Subcutaneous abdominal adipose tissue (tissue), 5 donors: Measurements from ENCODE around the gene DOCK9.
A peak's percentile ranks its signal among the peaks of the same experiment; 100 is the strongest.

ENCODE experiments used
- H3K27ac ChIP-seq: one replicate; pipeline ENCODE4 v1.7.0; 2013; ENCODE audit warnings: low read depth, mild to moderate bottlenecking, inconsistent platforms, low read length, moderate library complexity
- H3K27me3 ChIP-seq, 5 donors: one replicate each; pipeline ENCODE4 v1.7.0; 2013; ENCODE audit warnings: low read length in 5 of 5, inconsistent platforms in 1 of 5; ENCODE audit not compliant: control insufficient read depth in 5 of 5, insufficient read depth in 4 of 5
- H3K36me3 ChIP-seq, 5 donors: one replicate each; pipeline ENCODE4 v1.7.0; 2013; ENCODE audit warnings: low read length in 5 of 5; ENCODE audit not compliant: control insufficient read depth in 5 of 5, insufficient read depth in 5 of 5
- H3K4me1 ChIP-seq, 5 donors: one replicate each; pipeline ENCODE4 v1.7.0; 2013; ENCODE audit warnings: low read length in 5 of 5, mild to moderate bottlenecking in 3 of 5, moderate library complexity in 1 of 5; ENCODE audit not compliant: control insufficient read depth in 5 of 5, insufficient read depth in 5 of 5
- H3K4me3 ChIP-seq, 5 donors: one replicate each; pipeline ENCODE4 v1.7.0; 2013; ENCODE audit warnings: low read length in 5 of 5, low read depth in 1 of 5
- H3K9ac ChIP-seq, 5 donors: one replicate each; pipeline ENCODE4 v1.7.0; 2013; ENCODE audit warnings: low read length in 5 of 5, mild to moderate bottlenecking in 4 of 5, moderate library complexity in 3 of 5
- H3K9me3 ChIP-seq, 5 donors: one replicate each; pipeline ENCODE4 v1.7.0; 2013; ENCODE audit warnings: low read length in 5 of 5; ENCODE audit not compliant: control insufficient read depth in 5 of 5
- donor health status: healthy.
- donor health status: healthy.
- donor health status: healthy.
- donor health status: healthy.
- donor health status: healthy.

The DOCK9 gene

GRCh38 chr13:98963917-98964316 is 13.9 kb downstream of the DOCK9 start:
- Histone ChIP-seq H3K27me3 (peaks cover 0 to 3% (median 0%) of the 10 kb centered on the region in 5 donors), H3K4me3 (peak overlapping the region in 1 of 5 donors; percentile 2), H3K27ac (peak overlapping the region; percentile 66), H3K36me3 (peaks cover 0 to 2% (median 0%) of the 10 kb centered on the region in 5 donors), H3K9ac (no peak overlapping the region), H3K4me1 (peaks cover 3 to 61% (median 23%) of the 10 kb centered on the region in 5 donors), H3K9me3 (no peaks in the 10 kb centered on the region)

GRCh38 chr13:98962901-98963590 is 14.8 kb downstream of the DOCK9 start:
- Histone ChIP-seq H3K27ac (peak overlapping the region; percentile 66), H3K4me1 (peaks cover 3 to 65% (median 25%) of the 10 kb centered on the region in 5 donors), H3K9me3 (no peaks in the 10 kb centered on the region)

GRCh38 chr13:98961503-98962105 is 16.3 kb downstream of the DOCK9 start:
- no peak overlapping the region for H3K4me3 ChIP-seq
- H3K4me1 ChIP-seq: peaks cover 3 to 69% (median 28%) of the 10 kb centered on the region in 5 donors
- H3K9ac ChIP-seq: no peak overlapping the region
- H3K36me3 ChIP-seq: peaks cover 0 to 2% (median 0%) of the 10 kb centered on the region in 5 donors
- peak overlapping the region; percentile 63 for H3K27ac ChIP-seq
- H3K9me3 ChIP-seq: no peaks in the 10 kb centered on the region
- H3K27me3 ChIP-seq: peaks cover 0 to 3% (median 0%) of the 10 kb centered on the region in 5 donors

More at GRCh38 chr13:98962901-98963590, 14.8 kb downstream of the DOCK9 start:
- Histone ChIP-seq H3K27me3 (peaks cover 0 to 3% (median 0%) of the 10 kb centered on the region in 5 donors), H3K9ac (no peak overlapping the region), H3K4me3 (no peak overlapping the region), H3K36me3 (peaks cover 0 to 2% (median 0%) of the 10 kb centered on the region in 5 donors)

- Histone ChIP-seq H3K27ac (peak overlapping the region; percentile 63), H3K4me1 (peaks cover 3 to 69% (median 28%) of the 10 kb centered on the region in 5 donors), H3K4me3 (no peak overlapping the region), H3K27me3 (peaks cover 0 to 3% (median 0%) of the 10 kb centered on the region in 5 donors), H3K9me3 (no peaks in the 10 kb centered on the region), H3K9ac (no peak overlapping the region), H3K36me3 (peaks cover 0 to 2% (median 0%) of the 10 kb centered on the region in 5 donors)
Measured at GRCh38 chr13:98960606-98961502, 17.0 kb downstream of the DOCK9 start.

GRCh38 chr13:98959786-98960605 is 17.9 kb downstream of the DOCK9 start:
- Histone ChIP-seq H3K27me3 (peaks cover 0 to 3% (median 0%) of the 10 kb centered on the region in 5 donors), H3K9ac (no peak overlapping the region), H3K4me3 (no peak overlapping the region), H3K9me3 (no peaks in the 10 kb centered on the region), H3K27ac (peak overlapping the region; percentile 63), H3K4me1 (peaks cover 0 to 62% (median 28%) of the 10 kb centered on the region in 5 donors), H3K36me3 (peaks cover 0 to 2% (median 0%) of the 10 kb centered on the region in 5 donors)

- Histone ChIP-seq H3K4me3 (no peak overlapping the region), H3K9ac (no peak overlapping the region), H3K4me1 (peaks cover 0 to 55% (median 28%) of the 10 kb centered on the region in 5 donors), H3K27ac (peak overlapping the region; percentile 43), H3K27me3 (peaks cover 0 to 3% (median 0%) of the 10 kb centered on the region in 5 donors), H3K9me3 (no peaks in the 10 kb centered on the region), H3K36me3 (peaks cover 0 to 4% (median 0%) of the 10 kb centered on the region in 5 donors)
Measured at GRCh38 chr13:98959291-98959690, 18.6 kb downstream of the DOCK9 start.

- H3K9ac ChIP-seq: no peak overlapping the region
- peaks cover 0 to 46% (median 28%) of the 10 kb centered on the region in 5 donors for H3K4me1 ChIP-seq
- H3K36me3 ChIP-seq: peaks cover 0 to 3% (median 0%) of the 10 kb centered on the region in 5 donors
- no peak overlapping the region for H3K4me3 ChIP-seq
- peaks cover 0 to 3% (median 0%) of the 10 kb centered on the region in 5 donors for H3K27me3 ChIP-seq
- no peak overlapping the region for H3K27ac ChIP-seq
- no peaks in the 10 kb centered on the region for H3K9me3 ChIP-seq
Measured at GRCh38 chr13:98958443-98958794, 19.4 kb downstream of the DOCK9 start.

- peaks cover 0 to 41% (median 24%) of the 10 kb centered on the region in 5 donors for H3K4me1 ChIP-seq
- H3K4me3 ChIP-seq: no peak overlapping the region
- peaks cover 0 to 3% (median 0%) of the 10 kb centered on the region in 5 donors for H3K36me3 ChIP-seq
- no peak overlapping the region for H3K9ac ChIP-seq
- H3K27ac ChIP-seq: no peak overlapping the region
- H3K9me3 ChIP-seq: no peaks in the 10 kb centered on the region
- H3K27me3 ChIP-seq: peaks cover 0 to 3% (median 0%) of the 10 kb centered on the region in 5 donors
Measured at GRCh38 chr13:98957731-98958442, 20.0 kb downstream of the DOCK9 start.

- Histone ChIP-seq H3K27me3 (no peaks in the 10 kb centered on the region), H3K9me3 (no peaks in the 10 kb centered on the region), H3K4me3 (no peak overlapping the region), H3K36me3 (peaks cover 0 to 6% (median 0%) of the 10 kb centered on the region in 5 donors), H3K27ac (no peak overlapping the region), H3K4me1 (peaks cover 0 to 20% (median 10%) of the 10 kb centered on the region in 5 donors), H3K9ac (no peak overlapping the region)
Measured at GRCh38 chr13:98955336-98955735, 22.5 kb downstream of the DOCK9 start.
